HG02973 (cell line): ENCODE data around the gene KANK4.
"Not testable (repeated sequence)": the region's sequence is repeated elsewhere in the genome, so short reads cannot be mapped to it uniquely, and the experiment has no call there.

Experiments used
- ATAC-seq: cut with Tn5 transposase; IDR thresholded peaks from one replicate; pipeline ENCODE4 v1.9.1; 2021; ENCODE audit warnings: moderate library complexity; ENCODE audit not compliant: unreplicated experiment

KANK4 gene

GRCh38 chr1:62241371-62242131, 77.7 kb downstream of the KANK4 start:
- ATAC-seq, result no peak

- no peak for ATAC-seq
Measured at GRCh38 chr1:62240651-62241370, 78.4 kb downstream of the KANK4 start.

- ATAC-seq, result not testable (repeated sequence)
Measured at GRCh38 chr1:62239652-62240403, 79.4 kb downstream of the KANK4 start.

- ATAC-seq, result no peak
Measured at GRCh38 chr1:62238507-62238906, 80.7 kb downstream of the KANK4 start.

DNA sequence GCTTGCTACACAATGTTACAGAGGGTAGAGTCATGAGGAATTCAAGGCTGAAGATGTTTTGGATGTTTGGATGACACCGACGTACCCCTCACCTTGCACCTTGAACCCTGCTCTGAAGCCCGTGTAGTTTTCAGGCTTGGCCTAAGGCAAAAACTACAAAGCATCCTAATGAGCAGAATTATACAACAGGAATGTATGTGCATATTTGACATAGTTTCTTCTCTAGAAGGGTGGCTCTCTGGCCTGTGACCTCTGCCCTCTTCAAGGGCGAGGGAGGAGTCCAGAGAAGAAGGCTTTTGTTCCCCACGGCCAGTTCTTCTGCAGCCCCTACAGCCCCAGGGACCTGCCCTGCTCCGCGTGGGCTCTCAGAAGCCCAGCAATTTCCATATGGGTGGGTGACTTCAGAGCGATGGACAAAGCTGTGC, 81.3 kb downstream of the KANK4 start:
- no peak for ATAC-seq

DNA sequence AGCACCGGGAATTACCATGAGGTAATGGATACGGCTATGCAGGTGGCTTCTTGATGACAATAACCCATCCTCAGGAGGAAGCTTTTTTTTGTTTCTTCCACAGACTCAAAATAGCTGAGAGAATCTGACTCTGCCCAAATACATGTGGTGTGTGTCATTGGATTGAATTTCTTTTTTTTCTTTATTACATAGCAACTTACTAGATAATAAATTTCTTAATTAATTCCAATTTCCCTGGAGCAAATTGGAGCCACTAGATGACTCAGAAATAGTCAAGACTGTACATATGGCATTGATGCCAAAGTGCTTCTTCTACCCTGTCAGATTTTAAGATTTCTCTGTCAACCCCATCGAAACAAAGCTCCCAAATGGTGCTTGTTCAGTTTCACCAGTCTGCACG, 81.9 kb downstream of the KANK4 start:
- no peak for ATAC-seq

DNA sequence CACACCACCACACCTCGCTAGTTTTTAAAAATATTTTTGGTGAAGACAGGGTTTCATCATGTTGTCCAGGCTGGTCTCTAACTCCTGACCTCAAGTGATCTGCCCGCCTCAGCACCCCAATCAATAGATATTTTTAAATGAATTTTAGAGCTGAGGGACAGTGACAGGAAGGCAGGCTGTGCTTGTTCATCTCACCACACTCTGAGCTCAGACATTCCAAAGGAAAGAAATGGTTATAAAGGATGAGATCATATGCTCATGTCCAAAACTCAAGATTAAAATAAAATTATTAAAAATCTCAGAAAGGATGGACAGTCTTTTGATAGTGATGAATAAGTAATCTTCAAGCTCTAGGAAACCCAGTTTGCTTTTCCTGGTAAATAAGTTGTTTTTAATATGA, 83.7 kb downstream of the KANK4 start:
- ATAC-seq, result no peak

DNA sequence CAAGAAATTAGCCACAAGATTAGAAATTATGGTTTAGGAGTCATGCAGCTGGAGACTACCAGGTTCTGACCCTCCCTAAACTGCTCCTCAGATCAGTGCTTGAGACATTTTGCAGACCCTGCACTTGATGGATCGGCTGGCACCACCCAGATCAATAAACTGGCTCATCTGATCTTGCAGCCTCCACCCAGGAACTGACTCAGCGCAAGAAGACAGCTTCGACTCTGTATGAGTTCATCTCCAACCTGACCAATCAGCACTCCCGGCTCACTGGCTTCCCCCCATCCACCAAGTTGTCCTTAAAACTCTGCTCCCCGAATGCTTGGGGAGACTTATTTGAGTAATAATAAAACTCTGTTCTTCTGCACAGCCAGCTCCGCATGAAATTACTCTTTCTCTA, 84.5 kb downstream of the KANK4 start:
- no peak for ATAC-seq

DNA sequence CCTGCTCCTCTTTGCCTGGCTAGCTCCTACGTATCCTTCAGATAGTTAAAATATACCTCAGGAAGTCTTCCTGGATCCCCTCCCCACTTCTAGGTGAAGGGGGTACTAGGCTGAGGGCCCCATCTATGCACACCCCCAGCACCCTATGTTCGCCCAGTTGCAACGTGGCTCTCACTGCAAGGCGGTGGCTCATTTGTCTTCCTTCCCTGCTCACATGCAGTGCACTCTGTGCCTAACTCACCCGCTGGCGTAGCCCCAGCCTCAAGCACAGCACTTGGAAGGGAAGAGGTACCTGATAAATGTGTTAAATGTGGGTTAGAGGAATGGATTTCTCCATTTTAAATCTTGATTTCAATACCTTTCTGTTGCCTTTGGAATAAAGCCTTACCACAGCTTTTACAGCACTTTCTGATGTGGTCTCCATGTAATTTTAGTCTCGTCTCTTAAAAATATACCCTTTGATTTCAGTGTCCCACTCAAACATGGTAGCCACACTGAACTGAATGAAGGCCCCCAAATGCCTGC, 85.2 kb downstream of the KANK4 start:
- no peak for ATAC-seq

GRCh38 chr1:62232871-62233278, 86.4 kb downstream of the KANK4 start:
- no peak for ATAC-seq

GRCh38 chr1:62230718-62231117, 88.5 kb downstream of the KANK4 start:
- ATAC-seq, result no peak

GRCh38 chr1:62229932-62230331, 89.3 kb downstream of the KANK4 start:
- ATAC-seq, result no peak

- ATAC-seq, result no peak
Measured at GRCh38 chr1:62229468-62229867, 89.8 kb downstream of the KANK4 start.

DNA sequence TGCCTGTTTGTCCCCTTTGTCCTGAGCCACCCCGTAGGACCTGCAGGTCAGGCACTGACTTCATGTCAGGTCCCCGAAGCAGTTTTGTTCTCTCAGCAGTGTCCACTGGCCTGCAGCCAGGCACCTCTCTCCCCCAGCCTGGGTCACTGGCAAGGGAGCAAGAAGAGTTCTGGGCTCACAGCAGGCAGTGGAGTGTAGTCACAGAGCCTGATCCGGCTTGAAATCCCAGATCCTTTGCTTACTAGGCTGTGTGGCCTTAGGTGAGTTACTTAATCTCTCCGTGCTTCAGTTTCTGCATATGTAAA, 90.4 kb downstream of the KANK4 start:
- no peak for ATAC-seq

GRCh38 chr1:62228136-62228882, 90.9 kb downstream of the KANK4 start:
- ATAC-seq, result no peak

DNA sequence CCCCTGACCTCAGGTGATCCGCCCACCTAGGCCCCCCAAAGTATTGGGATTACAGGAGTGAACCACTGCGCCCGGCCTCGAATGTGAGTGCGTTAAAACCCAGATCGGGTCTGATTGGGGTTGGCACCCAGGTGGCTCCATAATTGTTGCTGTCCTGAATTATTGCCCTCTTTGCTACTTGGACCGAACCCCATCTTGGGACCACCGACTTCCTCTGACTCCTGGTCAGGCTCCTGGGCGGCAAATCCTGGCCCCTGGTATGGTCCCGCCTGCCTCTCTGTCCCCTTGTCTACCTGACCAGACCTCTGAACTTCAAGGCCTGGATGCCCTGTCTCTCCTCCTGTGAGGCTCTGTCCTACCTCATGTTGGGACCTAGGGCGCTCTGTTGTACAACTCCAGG, 91.7 kb downstream of the KANK4 start:
- ATAC-seq, result no peak

- ATAC-seq, result no peak
Measured at GRCh38 chr1:62224182-62224581, 95.1 kb downstream of the KANK4 start.

DNA sequence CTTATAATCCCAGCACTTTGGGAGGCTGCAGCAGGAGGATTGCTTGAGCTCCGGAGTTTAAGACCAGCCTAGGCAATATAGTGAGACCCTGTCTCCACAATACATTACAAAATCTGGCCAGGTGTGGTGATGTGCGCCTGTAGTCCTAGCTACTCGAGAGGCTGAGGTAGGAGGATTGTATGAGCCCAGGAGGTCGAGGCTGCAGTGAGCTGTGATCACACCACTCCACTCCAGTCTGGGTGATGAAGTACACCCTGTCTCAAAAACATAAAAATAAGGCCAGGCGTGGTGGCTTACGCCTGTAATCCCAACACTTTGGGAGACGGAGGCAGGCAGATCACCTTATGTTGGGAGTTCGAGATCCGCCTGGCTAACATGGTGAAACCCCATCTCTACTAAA, 96.9 kb downstream of the KANK4 start:
- no peak for ATAC-seq

DNA sequence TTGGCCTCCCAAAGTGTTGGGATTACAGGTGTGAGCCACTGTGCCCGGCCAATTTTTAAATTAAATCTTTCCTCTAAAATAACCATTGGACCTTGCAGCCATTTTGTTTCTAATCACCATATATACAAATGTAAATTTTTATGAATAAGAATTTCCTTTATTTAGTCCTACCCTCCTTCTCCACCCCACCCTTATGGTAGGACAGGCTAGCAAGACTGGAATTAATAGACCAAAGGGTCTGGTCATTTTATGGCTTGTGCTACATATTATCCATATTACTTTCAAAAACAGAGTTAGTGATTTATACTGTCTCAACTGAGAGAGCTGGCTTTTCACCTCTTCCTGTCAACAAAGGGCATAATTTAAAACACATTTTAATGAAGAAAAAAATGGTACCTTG, 98.1 kb downstream of the KANK4 start:
- ATAC-seq, result no peak

GRCh38 chr1:62220456-62220855, 98.8 kb downstream of the KANK4 start:
- ATAC-seq, result not testable (repeated sequence)

DNA sequence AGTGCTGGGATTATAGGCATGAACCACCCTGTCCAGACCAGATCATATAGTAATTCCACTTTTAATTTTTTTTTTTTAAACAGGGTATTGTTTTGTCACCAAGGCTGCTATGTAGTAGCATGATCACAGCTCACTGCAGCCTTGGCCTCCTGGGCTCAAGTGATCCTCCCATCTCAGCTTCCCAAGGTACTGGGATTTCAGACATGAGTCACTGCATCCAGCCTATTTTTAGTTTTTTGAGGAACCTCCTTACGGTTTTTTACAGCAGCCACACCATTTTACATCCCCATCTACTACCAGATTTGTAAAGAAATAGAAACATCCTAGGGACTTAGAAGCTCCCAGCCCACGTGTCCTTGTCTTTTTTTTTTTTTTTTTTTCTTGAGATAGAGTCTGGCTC, 100.6 kb downstream of the KANK4 start:
- no peak for ATAC-seq
